ENCODE measurements around the gene CD82. TPM values are rescaled to one million over a fixed set of nuclear protein-coding genes. Genes with fewer than 3 reads are reported as not detected.
A peak's percentile ranks its signal among the peaks of the same experiment; 100 is the strongest.

CD82 gene
- polyA plus RNA-seq, 1 of the 3 experiments (the other 2 are of a cell fraction), result 39.2 TPM

DNA sequence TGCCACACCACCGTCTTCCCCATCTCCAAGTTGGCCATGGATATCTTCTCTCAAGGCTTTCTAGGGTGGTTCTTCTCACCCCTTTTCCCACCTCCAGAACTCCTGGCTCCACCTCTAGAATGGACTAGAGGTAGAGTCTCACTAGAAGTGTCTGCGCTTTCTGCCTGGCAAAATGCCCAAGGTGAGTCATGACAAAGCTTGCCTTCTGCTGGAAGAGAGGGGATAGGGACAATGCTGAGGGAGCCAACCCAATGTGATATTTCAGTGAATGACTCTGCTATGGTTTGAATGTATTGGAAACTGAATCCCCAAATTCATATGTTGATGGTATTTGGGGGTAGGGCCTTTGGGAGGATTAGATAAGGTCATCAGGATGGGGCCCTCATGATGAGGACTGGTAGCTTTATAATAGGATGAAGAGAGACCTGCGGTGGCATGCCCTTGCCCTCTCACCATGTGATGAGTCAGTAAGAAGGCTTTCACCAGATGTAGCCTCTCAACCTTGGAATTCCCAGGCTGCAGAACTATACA is 4.1 kb upstream of the CD82 start:
- peaks cover 17 to 29% of the 10 kb centered on the region in 2 experiments for H3K4me1 ChIP-seq (ENCODE audit: control insufficient read depth in 1 of 2, insufficient read depth in 2 of 2, low read depth in 1 of 2, low read length in 1 of 2)
- H3F3A ChIP-seq (replicated peaks; ENCODE audit: insufficient read depth), result peaks cover 11% of the 10 kb centered on the region
- DNase-seq, result no peak
- no peaks in the 10 kb centered on the region for H3K36me3 ChIP-seq (replicated peaks in 1 of 2; ENCODE audit: control insufficient read depth in 1 of 2, insufficient read depth in 2 of 2, low read length in 1 of 2)
- no peaks in the 10 kb centered on the region for H3K9me3 ChIP-seq
- H4K20me1 ChIP-seq (ENCODE audit: insufficient read depth), result no peaks in the 10 kb centered on the region
- no peak overlapping the region for H3K4me2 ChIP-seq
- ChIA-PET POLR2A (no interaction called here), CTCF (interaction anchor here (3.7 to 13.7 kb wide), 2 partner anchors 55 to 365 kb away, joined by 16 to 610 read pairs; no protein-coding TSS in a partner anchor)
- no peak overlapping the region for H2AFZ ChIP-seq (ENCODE audit: low read depth)
- no peak for TF ChIP-seq MEF2A (IDR thresholded peaks at IDR 0.05; ENCODE audit: borderline replicate concordance, low read depth)
- TF ChIP-seq FOXJ3 (CRISPR knock-in tag; IDR thresholded peaks at IDR 0.05), result no peak
- no peak for TF ChIP-seq FOSL2 (IDR thresholded peaks at IDR 0.05; ENCODE audit: borderline replicate concordance, low read depth)
- 0 out of 2 replicates have a peak, but pooled peaks have one; percentile 19 for TF ChIP-seq NFIC (IDR thresholded peaks at IDR 0.05; ENCODE audit: borderline replicate concordance)
- no peak for TF ChIP-seq RXRA (IDR thresholded peaks at IDR 0.05; ENCODE audit: borderline replicate concordance, low read depth)
- TF ChIP-seq NRF1 (IDR thresholded peaks at IDR 0.05; ENCODE audit: low read depth, low read length), result no peak
- TF ChIP-seq ELF1 (IDR thresholded peaks at IDR 0.05), result no peak
- H3K9ac ChIP-seq, result no peak overlapping the region
- no peak overlapping the region for H3K27ac ChIP-seq (ENCODE audit: low read depth in 2 of 2, low read length in 1 of 2)
- H3K79me2 ChIP-seq (ENCODE audit: insufficient read depth), result 0 out of 2 replicates have a peak, but pooled peaks cover 4% of the 10 kb centered on the region
- no peaks in the 10 kb centered on the region for H3K27me3 ChIP-seq (ENCODE audit: insufficient read depth)
- H3K4me3 ChIP-seq (ENCODE audit: low read depth in 2 of 2, low read length in 1 of 2), result no peak overlapping the region
- H3K9me2 ChIP-seq, result no peaks in the 10 kb centered on the region
- 84% methylated on average over 3 of the region's 3 CpGs for whole genome bisulfite sequencing (ENCODE audit: low lambda C conversion rate)

- Histone ChIP-seq H3K4me1 (ENCODE audit: control insufficient read depth in 1 of 2, insufficient read depth in 2 of 2, low read depth in 1 of 2, low read length in 1 of 2) (peaks cover 17 to 25% of the 10 kb centered on the region in 2 experiments), H3K27ac (ENCODE audit: low read depth in 2 of 2, low read length in 1 of 2) (no peak overlapping the region), H2AFZ (ENCODE audit: low read depth) (no peak overlapping the region), H3K9me3 (no peaks in the 10 kb centered on the region), H3K79me2 (ENCODE audit: insufficient read depth) (0 out of 2 replicates have a peak, but pooled peaks cover 4% of the 10 kb centered on the region), H3F3A (replicated peaks; ENCODE audit: insufficient read depth) (peaks cover 11% of the 10 kb centered on the region), H3K4me2 (no peak overlapping the region), H3K4me3 (ENCODE audit: low read depth in 2 of 2, low read length in 1 of 2) (no peak overlapping the region), H3K36me3 (replicated peaks in 1 of 2; ENCODE audit: control insufficient read depth in 1 of 2, insufficient read depth in 2 of 2, low read length in 1 of 2) (no peaks in the 10 kb centered on the region), H3K27me3 (ENCODE audit: insufficient read depth) (no peaks in the 10 kb centered on the region), H4K20me1 (ENCODE audit: insufficient read depth) (no peaks in the 10 kb centered on the region), H3K9ac (no peak overlapping the region), H3K9me2 (no peaks in the 10 kb centered on the region)
- POLR2A ChIA-PET, result no interaction called here
- 91% methylated on average over 8 of the region's 8 CpGs for WGBS (ENCODE audit: low lambda C conversion rate)
- CTCF ChIA-PET, result interaction anchor here (1.5 to 13.7 kb wide), 2 partner anchors 54 to 349 kb away, joined by 4 to 610 read pairs; no protein-coding TSS in a partner anchor
- no peak for TF ChIP-seq CHD2 (IDR thresholded peaks at IDR 0.05; ENCODE audit: low read length, partially characterized antibody)
- DNase-seq, result no peak
Observed at GRCh38 chr11:44561964-44562734, 3.3 kb upstream of the CD82 start.

DNA sequence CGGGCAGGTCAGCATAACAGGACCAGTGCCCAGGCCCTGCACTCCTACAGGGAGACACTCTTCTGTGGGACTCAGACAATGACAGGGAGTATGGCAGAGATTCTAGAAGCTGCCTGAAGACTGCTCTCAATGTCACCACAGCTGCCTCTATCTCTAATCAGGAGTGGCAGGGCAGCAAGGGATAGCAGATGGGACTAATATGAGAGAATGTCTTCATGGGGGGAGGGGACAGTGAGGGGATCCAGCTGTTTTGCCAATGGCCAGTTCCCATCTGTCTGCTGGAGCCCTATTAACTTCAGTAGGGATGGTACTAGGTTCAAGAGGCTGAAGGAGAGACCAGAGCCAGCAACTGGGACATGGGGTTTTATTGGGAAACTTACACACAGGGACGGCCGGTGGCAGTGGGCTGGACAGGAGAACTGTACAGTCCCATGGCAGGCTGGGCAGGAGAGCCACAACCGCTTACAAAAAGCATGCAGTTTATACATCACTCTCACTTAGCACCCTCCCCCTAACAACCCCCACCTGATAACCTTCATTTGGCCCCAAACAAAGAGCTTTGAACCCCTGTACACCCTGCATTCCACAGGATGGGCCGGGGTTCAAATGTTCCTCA is 2.5 kb upstream of the CD82 start:
- peaks cover 17 to 24% of the 10 kb centered on the region in 2 experiments for H3K4me1 ChIP-seq (ENCODE audit: control insufficient read depth in 1 of 2, insufficient read depth in 2 of 2, low read depth in 1 of 2, low read length in 1 of 2)
- H3K79me2 ChIP-seq (ENCODE audit: insufficient read depth), result 0 out of 2 replicates have a peak, but pooled peaks cover 4% of the 10 kb centered on the region
- H3K9me2 ChIP-seq, result no peaks in the 10 kb centered on the region
- no peak overlapping the region for H3K27ac ChIP-seq (ENCODE audit: low read depth in 2 of 2, low read length in 1 of 2)
- no peak overlapping the region for H2AFZ ChIP-seq (ENCODE audit: low read depth)
- CTCF ChIA-PET, result interaction anchor here (1.1 to 13.7 kb wide), 3 partner anchors 54 to 468 kb away, joined by 3 to 610 read pairs (median 4); no protein-coding TSS in a partner anchor
- DNase-seq, result peak; percentile 15
- H3F3A ChIP-seq (replicated peaks; ENCODE audit: insufficient read depth), result peaks cover 11% of the 10 kb centered on the region
- POLR2A ChIA-PET, result no interaction called here
- 95% methylated on average over 5 of the region's 5 CpGs for WGBS (ENCODE audit: low lambda C conversion rate)
- H3K9me3 ChIP-seq, result no peaks in the 10 kb centered on the region
- H4K20me1 ChIP-seq (ENCODE audit: insufficient read depth), result no peaks in the 10 kb centered on the region
- no peak overlapping the region for H3K4me2 ChIP-seq
- H3K27me3 ChIP-seq (ENCODE audit: insufficient read depth), result no peaks in the 10 kb centered on the region
- no peak overlapping the region for H3K9ac ChIP-seq
- TF ChIP-seq CHD2 (IDR thresholded peaks at IDR 0.05; ENCODE audit: low read length, partially characterized antibody) (peak; percentile 49), EP300 (IDR thresholded peaks at IDR 0.05; ENCODE audit: borderline replicate concordance in 1 of 2, low read depth in 1 of 2, low read length in 1 of 2) (no peak), IRF3 (IDR thresholded peaks at IDR 0.05; ENCODE audit: low read depth, low read length) (no peak), FOXJ3 (CRISPR knock-in tag; IDR thresholded peaks at IDR 0.05) (no peak)
- TF ChIP-seq, protein P1, sequence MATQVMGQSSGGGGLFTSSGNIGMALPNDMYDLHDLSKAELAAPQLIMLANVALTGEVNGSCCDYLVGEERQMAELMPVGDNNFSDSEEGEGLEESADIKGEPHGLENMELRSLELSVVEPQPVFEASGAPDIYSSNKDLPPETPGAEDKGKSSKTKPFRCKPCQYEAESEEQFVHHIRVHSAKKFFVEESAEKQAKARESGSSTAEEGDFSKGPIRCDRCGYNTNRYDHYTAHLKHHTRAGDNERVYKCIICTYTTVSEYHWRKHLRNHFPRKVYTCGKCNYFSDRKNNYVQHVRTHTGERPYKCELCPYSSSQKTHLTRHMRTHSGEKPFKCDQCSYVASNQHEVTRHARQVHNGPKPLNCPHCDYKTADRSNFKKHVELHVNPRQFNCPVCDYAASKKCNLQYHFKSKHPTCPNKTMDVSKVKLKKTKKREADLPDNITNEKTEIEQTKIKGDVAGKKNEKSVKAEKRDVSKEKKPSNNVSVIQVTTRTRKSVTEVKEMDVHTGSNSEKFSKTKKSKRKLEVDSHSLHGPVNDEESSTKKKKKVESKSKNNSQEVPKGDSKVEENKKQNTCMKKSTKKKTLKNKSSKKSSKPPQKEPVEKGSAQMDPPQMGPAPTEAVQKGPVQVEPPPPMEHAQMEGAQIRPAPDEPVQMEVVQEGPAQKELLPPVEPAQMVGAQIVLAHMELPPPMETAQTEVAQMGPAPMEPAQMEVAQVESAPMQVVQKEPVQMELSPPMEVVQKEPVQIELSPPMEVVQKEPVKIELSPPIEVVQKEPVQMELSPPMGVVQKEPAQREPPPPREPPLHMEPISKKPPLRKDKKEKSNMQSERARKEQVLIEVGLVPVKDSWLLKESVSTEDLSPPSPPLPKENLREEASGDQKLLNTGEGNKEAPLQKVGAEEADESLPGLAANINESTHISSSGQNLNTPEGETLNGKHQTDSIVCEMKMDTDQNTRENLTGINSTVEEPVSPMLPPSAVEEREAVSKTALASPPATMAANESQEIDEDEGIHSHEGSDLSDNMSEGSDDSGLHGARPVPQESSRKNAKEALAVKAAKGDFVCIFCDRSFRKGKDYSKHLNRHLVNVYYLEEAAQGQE (IDR thresholded peaks at IDR 0.05; ENCODE audit: low read depth, low read length), result no peak
- no peaks in the 10 kb centered on the region for H3K36me3 ChIP-seq (replicated peaks in 1 of 2; ENCODE audit: control insufficient read depth in 1 of 2, insufficient read depth in 2 of 2, low read length in 1 of 2)
- no peak overlapping the region for H3K4me3 ChIP-seq (ENCODE audit: low read depth in 2 of 2, low read length in 1 of 2)
